OCI-LY3 (cell line): ENCODE measurements around the gene NSFL1C.

Source experiments
- CTCF ChIP-seq: fragments of 200-600, 300-600 bp; sonication (generic); IDR thresholded peaks from 2 replicates; pipeline ENCODE4 v1.5.1; 2014; ENCODE audit warnings: antibody characterized with exemption, low read length, low read depth
- EZH2phosphoT487 ChIP-seq: fragments of 200-600 bp; shearing (Covaris generic); IDR thresholded peaks from 2 replicates; pipeline ENCODE4 v1.6.1; 2018; ENCODE audit warnings: antibody characterized with exemption, mixed run types, low read depth

- TF ChIP-seq CTCF = no peak
- TF ChIP-seq EZH2phosphoT487 = no peak
Measured at GRCh38 chr20:1394686-1395085, 72.0 kb downstream of the NSFL1C start.
